Upper lobe of right lung (tissue), 1 donor: ENCODE results near the gene ATP5MC2. TPM values are rescaled to one million over a fixed set of nuclear protein-coding genes. Genes with fewer than 3 reads are reported as not detected.

Experiments used
- ATAC-seq: fragments of 200-7000 bp; cut with Tn5 transposase; one replicate; pipeline ENCODE4 v1.9.1; 2020; ENCODE audit warnings: mild to moderate bottlenecking, moderate library complexity
- DNase-seq: peaks from one replicate; pipeline ENCODE4 v3.0.0-alpha.2; 2020
- H3K27ac ChIP-seq: fragments of 200-600 bp; one replicate; pipeline ENCODE4 v1.8.0; 2022
- H3K27me3 ChIP-seq: fragments of 200-600 bp; one replicate; pipeline ENCODE4 v1.8.0; 2022; ENCODE audit warnings: mild to moderate bottlenecking
- H3K36me3 ChIP-seq: fragments of 200-600 bp; one replicate; pipeline ENCODE4 v1.8.0; 2022
- H3K4me1 ChIP-seq: fragments of 200-600 bp; one replicate; pipeline ENCODE4 v1.8.0; 2022
- H3K4me3 ChIP-seq: fragments of 200-600 bp; one replicate; pipeline ENCODE4 v1.8.0; 2022; ENCODE audit warnings: mild to moderate bottlenecking
- H3K9me3 ChIP-seq: fragments of 200-600 bp; one replicate; pipeline ENCODE4 v1.8.0; 2022
- intact Hi-C: fragments of 100-400 bp; cut with DNase I; formaldehyde crosslinking; loops from one replicate; pipeline ENCODE4 v1.11.0; 2022
- total RNA-seq: library from RNA; stranded (reverse); fragmentation: NEBNext Ultra II Directional; extraction: Animal tissue kit (Norgen Biotek cat#: 25700); gene quantifications from one replicate; pipeline ENCODE4 v1.2.1, GENCODE V29; 2021
- TF ChIP-seq, protein P1 (sequence below): fragments of 200-600 bp; IDR thresholded peaks from one replicate; pipeline ENCODE4 v1.8.0; 2022; ENCODE audit warnings: antibody characterized with exemption
- donor health status: DM: no; HTN: yes; CAD: no; lungs with severe emphysema.

ATP5MC2 gene
- total RNA-seq, 1 donor from 2014 or later: 236 TPM

DNA sequence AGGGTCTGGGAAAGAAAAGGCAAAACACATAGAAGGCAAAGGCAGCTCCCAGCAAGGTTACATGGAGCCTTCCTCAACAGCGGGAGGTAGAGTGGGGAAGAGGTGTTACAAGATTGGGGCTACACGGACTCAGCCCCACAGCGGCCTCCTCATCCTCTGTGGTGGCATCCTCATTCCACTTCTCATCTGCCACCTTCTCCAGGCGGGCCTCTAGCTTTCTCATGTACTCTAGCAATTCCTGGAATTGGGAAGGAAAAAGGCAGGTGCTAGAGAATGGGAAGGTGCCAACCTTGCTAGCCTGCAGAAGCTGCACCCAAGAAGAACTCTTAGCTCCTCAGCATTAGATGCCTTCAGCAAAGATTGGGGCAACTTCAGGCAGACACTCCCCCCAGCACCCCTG lies 38.1 kb upstream of the ATP5MC2 start:
- no peak overlapping the region for H3K27ac ChIP-seq
- intact Hi-C loops: no loop called here
- no peaks in the 10 kb centered on the region for H3K27me3 ChIP-seq
- peaks cover 74% of the 10 kb centered on the region for H3K36me3 ChIP-seq
- ATAC-seq (no peak), DNase-seq (no peak)
- TF ChIP-seq, protein P1, sequence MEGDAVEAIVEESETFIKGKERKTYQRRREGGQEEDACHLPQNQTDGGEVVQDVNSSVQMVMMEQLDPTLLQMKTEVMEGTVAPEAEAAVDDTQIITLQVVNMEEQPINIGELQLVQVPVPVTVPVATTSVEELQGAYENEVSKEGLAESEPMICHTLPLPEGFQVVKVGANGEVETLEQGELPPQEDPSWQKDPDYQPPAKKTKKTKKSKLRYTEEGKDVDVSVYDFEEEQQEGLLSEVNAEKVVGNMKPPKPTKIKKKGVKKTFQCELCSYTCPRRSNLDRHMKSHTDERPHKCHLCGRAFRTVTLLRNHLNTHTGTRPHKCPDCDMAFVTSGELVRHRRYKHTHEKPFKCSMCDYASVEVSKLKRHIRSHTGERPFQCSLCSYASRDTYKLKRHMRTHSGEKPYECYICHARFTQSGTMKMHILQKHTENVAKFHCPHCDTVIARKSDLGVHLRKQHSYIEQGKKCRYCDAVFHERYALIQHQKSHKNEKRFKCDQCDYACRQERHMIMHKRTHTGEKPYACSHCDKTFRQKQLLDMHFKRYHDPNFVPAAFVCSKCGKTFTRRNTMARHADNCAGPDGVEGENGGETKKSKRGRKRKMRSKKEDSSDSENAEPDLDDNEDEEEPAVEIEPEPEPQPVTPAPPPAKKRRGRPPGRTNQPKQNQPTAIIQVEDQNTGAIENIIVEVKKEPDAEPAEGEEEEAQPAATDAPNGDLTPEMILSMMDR: no peak
- no peak overlapping the region for H3K4me3 ChIP-seq
- H3K4me1 ChIP-seq: no peaks in the 10 kb centered on the region
- H3K9me3 ChIP-seq: no peaks in the 10 kb centered on the region

- ATAC-seq: no peak
- no peak for DNase-seq
- Histone ChIP-seq H3K27me3 (no peaks in the 10 kb centered on the region), H3K27ac (no peak overlapping the region), H3K36me3 (peaks cover 69% of the 10 kb centered on the region), H3K4me3 (no peak overlapping the region), H3K4me1 (no peaks in the 10 kb centered on the region), H3K9me3 (no peaks in the 10 kb centered on the region)
- intact Hi-C loops: no loop called here
- TF ChIP-seq, protein P1: no peak
These were observed 37.6 kb upstream of the ATP5MC2 start for GRCh38 chr12:53713516-53713915.

DNA sequence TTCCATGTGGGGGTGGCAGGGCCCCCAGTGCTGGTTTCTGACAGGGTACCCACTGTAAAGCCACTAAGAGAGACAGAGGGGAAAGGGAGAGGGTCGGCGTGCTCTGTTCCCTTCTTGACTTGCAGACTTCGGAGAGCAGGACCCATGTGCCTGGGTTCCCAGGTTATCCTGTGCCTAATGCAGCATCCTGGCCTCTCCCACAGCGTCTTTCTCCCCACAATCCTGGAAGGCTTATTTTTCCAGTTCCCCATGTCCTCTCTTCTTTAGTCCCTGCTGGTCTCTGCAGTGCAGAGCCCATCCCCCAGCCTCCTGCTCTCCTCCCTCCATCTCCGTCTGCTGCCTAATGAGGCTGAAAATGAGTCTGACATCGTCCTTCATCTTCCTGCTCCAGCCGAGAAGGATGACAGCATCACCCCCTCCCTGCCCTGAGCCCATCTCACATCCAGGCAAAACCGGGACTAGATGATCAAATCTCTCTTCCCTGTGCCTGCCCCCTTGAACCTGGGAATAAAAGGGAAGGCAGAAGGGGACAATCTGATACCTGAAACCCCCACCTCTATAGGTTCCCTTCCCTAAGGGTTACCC lies 36.3 kb upstream of the ATP5MC2 start:
- Histone ChIP-seq H3K9me3 (no peaks in the 10 kb centered on the region), H3K4me3 (no peak overlapping the region), H3K4me1 (no peaks in the 10 kb centered on the region), H3K36me3 (peaks cover 55% of the 10 kb centered on the region), H3K27ac (no peak overlapping the region), H3K27me3 (no peaks in the 10 kb centered on the region)
- no peak for ATAC-seq
- no peak for DNase-seq
- TF ChIP-seq, protein P1: no peak
- intact Hi-C loops: no loop called here

DNA sequence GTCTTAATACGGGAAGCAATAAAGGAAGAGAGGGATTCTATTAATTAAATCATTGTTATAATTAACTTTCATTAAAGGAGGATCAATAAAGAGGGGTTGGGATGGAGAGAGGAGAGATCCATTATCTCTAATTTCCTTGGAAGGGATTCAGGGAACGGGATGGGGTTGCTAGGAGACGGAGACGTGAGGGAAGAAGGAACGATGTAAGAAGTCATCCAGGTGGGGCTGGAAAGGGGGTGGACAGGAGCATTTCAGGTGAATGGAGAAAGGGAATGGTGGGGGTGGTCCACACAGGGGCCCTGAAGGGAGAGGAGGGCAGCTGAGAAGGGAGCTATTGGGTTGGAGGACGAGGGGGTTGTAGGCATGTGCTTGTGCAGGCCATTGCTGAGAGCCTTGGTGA lies 34.2 kb upstream of the ATP5MC2 start:
- Histone ChIP-seq H3K4me3 (no peak overlapping the region), H3K27ac (no peak overlapping the region), H3K9me3 (no peaks in the 10 kb centered on the region), H3K4me1 (no peaks in the 10 kb centered on the region), H3K27me3 (peaks cover 5% of the 10 kb centered on the region), H3K36me3 (peaks cover 36% of the 10 kb centered on the region)
- intact Hi-C loops: no loop called here
- ATAC-seq (no peak), DNase-seq (no peak)
- TF ChIP-seq, protein P1: no peak

DNA sequence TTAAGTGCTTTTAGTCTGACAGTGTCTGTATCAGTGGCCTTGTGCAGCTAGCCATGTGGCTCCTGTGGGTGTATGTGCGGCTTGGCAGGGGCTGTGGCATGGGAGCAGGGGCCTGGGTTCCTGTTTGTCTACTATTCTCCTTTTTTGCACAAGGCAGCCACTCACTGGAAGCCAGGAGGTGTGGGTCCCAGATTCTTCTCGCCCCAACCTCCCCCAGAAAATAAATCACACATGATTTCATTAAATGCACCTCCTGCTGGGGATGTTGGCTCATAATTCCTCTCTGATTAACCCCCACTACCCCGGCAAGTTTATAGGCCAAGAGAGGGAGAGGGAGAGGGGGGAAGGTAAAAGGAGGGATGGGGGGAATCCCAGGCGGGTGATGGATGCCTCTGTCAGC lies 33.8 kb upstream of the ATP5MC2 start:
- Histone ChIP-seq H3K27ac (no peak overlapping the region), H3K4me3 (no peak overlapping the region), H3K9me3 (no peaks in the 10 kb centered on the region), H3K36me3 (peaks cover 31% of the 10 kb centered on the region), H3K4me1 (no peaks in the 10 kb centered on the region), H3K27me3 (peaks cover 7% of the 10 kb centered on the region)
- TF ChIP-seq, protein P1: no peak
- ATAC-seq (peak; percentile 13), DNase-seq (no peak)
- intact Hi-C loops: no loop called here

GRCh38 chr12:53706080-53706479 lies 30.2 kb upstream of the ATP5MC2 start:
- DNase-seq (no peak), ATAC-seq (no peak)
- TF ChIP-seq, protein P1: no peak
- intact Hi-C loops: no loop called here
- Histone ChIP-seq H3K9me3 (no peaks in the 10 kb centered on the region), H3K4me3 (no peak overlapping the region), H3K27me3 (peaks cover 32% of the 10 kb centered on the region), H3K27ac (no peak overlapping the region), H3K4me1 (no peaks in the 10 kb centered on the region), H3K36me3 (no peaks in the 10 kb centered on the region)
